NCI-H2171 (cell line): ENCODE results near the gene RAP2A.

Experiments used
- DNase-seq: peaks from one replicate; lab custom pipeline; 2025; lab: John Stamatoyannopoulos, UW

The RAP2A gene

DNA sequence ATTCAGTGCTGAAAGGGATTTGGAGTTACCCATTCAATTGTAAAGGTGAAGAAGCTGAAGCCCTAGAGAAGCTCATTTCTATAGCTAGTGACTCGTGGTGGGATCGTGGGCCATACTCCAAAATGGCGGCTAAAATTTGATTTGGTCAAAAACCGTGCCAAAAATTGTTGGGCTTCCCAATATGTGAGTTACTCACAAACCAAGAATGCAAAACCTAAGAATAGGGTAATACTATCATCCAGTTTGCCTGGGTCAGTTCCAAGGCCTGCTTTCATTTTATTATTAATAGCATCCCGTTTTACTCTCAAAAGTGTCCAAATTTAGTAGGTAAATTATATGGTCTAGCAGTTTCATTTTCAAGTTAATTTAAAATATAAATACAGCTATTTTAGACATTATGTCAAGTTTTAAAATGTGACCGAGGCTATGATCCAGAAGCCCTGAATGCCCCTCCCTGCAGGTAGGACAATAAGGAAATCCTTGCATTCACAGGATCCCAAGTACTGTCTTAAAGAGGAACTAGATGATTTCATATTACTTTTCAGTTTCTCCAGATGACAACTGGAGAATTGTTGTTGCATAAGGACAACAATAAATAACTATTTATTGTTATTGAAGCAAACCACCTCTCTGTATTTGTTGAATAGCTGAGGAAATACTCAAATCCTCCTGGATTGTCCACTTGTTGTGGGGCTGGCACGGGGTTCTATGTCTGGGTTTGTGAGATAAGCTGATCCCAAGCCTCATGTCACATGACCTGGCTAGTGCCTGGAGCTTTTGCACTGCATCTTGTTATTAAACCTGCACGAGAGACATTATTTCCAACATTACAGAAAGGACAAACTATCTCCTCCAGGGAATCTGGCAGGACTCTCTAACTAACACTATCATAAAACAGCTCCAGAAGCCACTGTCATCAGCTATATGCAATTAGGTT, 11.6 kb upstream of the RAP2A start:
- no peak for DNase-seq

DNA sequence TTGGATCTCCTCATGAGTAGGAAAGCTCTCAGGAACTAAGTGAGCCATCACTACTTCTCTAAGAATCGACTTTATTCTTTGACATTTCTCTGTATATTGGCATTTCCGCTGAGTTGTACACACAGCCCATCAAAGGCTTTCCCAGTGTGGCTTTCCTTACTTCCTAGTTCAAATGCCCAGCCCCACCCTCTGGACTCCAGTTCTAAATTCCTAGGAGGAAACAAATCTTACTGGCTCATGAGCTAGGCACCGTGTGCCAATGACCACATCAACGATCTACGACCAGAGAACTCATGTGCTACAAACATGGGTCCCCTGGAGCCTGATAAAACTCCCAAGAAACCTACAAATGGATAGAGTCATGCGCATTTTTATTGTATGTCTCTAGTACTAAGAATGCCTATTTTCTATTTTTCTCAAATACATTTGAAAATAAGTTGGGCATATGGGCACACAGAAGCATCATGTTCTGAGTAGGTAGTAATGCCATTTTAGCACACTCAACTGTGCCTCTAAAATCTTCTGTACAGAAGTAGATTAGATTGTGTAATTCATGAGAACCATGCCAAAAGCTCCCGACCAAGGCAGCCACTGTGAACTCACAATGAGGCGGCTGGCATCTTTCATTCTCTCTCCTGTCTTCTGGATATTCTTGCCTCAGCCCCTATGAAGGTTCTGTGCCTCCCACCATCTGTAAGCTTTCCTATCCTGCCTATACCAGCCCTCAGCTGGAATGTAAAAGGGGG, 10.5 kb upstream of the RAP2A start:
- no peak for DNase-seq

DNA sequence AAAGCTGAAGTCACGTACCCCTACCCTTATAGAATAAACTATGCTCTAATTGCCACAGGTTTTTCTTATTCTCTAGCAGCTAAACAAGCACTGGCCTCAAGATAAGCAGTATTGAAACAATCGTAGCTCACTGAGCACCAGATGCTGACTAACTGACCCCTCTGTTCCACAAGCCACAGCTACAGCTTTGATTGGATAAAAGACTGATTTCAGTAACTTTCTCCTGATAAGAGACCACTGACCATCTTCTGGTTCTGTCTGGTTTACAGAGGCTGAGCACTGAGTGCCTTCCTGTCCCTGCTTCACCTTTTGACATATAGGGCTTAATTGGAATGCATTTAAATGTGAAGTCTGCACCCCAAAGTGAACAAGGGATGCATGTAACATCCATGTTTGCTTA, 8.4 kb upstream of the RAP2A start:
- DNase-seq: no peak

DNA sequence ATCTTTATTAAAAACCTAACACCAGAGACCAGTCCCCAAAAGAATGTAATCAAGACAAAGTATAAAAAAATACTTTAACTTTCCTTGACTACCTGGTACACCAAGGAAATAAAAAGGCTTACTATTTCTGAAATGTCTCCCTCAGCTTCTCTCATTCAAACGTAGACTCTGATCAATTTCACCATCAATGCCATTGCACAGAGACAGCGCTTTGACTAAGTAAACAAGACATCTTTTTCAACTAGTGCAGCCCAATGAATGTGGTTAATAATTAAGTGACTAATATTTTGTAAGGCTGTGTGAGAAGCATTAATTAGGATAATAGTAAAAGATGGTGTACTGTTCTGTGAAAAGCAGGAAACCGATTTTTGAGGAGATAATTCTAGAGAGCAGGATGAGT, 7.3 kb upstream of the RAP2A start:
- DNase-seq: no peak

DNA sequence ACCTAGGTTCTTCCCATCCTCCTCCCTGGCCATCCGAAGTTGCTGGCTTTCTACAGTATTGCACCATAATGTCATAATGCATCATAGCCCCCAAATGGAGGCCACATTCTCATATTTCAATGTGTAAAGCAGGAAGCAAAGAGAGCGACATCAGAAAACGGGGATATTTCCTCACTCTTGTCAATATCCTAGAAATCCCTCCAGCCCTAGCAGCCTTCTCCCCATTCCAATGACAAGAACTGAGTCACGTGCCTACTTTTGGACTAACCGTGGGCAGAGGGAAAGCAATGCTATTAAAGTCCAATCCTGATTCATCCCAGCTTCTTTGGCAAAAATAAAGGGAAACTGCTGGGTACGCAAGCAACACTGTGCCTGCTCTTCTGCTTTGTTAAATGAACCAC, 4.3 kb upstream of the RAP2A start:
- no peak for DNase-seq

DNA sequence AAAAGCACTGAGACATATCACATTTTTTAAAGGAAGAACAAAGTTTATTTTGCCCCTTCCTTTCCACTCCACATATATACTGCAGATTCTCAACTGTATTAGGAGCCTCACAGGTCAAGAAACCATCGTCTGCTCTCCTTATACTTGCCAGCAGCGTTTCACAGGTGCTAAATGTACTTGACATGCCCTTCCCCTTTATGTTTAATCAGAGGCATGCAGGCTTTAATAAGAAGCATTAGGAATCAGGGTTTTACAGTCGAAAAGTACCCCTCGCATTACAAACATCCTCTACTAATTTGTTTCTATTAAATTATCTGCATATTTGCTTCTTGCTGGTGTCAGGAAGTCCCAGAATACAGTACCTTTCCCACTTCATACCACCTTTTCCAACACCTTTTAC, 3.7 kb upstream of the RAP2A start:
- no peak for DNase-seq

DNA sequence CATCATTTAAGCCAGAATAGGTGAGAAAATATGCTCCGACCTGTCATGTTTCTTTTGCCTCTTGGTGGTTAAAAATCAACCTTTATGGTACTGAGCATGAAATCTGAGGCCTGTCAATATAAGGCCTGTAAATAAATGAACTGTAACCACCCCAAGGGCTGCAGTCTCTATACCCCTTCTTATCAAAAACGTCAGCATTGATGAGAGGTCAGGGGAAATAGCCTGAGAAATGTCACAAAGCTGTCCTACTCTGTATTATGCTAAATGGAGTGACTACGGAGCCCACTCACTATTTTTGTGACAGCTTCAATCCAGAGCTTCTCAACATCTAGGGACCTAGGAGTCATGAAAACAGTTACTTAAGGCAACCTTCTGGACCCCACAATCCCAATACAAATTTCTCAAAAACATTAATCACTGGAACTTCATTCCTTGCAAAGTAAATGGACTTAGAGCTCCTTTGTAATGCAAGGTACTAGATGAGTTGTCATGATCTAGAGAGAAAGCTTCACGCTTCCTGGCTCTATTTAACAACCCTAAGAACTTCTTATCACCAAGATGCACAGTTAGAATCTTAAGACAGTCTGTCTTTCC, 2.7 kb upstream of the RAP2A start:
- DNase-seq: no peak

DNA sequence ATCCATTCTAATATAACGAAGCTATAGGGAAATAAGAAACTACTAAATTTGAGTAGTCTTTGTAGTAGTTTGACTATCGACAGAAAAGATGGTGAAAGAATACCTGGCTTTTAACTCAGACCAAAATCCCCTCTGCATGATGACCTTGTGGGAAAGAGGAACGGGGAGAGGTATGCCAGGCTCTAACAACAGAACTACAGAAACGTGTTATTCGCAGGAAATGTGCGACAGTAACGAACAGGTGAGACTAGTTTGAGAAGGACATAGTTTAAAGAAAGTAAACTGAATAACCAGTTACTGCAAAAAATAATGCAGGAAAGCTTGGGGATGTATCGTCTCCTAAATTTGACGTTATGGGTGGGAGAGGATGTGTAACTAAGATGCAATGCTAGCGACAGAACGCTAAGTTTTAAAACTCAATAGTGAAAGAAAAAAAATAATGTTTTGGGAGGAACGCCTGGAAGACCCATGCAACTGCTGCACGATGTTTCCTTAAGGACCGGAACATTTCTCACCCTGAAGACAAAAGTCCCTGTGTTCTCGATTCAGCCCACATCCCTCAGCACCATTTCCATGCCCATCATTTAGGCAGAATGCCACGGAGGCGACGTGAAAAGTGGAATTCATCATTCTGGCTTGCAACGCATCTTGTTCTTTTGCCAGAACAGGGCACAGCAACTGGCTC, 1.6 kb upstream of the RAP2A start:
- no peak for DNase-seq

DNA sequence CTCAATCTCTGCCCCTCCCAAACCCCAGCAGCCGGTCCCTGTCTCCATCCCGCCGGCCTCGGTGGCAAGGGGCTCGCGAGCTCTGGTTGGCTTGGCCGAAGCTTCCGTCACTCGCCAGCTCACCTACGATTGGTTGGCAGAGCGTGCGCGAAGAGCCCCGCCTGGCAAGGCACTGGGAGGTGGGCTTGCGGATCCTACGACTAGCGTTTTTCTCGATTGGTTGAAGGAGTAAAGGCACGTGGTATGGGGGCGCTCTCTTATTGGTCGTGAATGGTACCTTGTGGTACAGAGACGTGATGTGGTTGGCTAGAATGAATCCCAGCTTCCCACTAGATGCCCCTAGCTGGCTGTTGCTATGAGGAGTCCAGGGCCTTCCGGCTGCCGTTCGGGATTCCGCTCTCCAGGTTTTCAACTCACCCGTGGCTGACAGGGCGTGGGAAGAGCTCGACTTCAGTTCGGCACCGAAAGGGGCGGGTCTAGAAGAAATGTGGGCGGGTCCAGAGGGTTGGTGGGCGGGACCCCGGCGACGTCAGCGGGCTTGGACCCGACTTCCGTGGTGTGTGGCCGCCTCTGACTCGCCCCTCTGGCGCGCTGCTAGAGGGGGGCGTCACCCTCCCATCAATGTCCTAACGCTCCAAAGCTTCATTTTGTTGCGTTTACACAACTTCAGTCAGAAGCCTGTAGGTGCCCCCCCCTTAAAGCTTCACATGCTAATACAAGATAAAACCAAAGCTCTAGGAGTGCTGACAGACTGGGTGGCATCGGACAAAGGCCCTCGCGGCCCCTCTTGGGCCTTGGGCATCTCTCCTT, 847 bp upstream of the RAP2A start:
- peak; percentile 97 for DNase-seq

DNA sequence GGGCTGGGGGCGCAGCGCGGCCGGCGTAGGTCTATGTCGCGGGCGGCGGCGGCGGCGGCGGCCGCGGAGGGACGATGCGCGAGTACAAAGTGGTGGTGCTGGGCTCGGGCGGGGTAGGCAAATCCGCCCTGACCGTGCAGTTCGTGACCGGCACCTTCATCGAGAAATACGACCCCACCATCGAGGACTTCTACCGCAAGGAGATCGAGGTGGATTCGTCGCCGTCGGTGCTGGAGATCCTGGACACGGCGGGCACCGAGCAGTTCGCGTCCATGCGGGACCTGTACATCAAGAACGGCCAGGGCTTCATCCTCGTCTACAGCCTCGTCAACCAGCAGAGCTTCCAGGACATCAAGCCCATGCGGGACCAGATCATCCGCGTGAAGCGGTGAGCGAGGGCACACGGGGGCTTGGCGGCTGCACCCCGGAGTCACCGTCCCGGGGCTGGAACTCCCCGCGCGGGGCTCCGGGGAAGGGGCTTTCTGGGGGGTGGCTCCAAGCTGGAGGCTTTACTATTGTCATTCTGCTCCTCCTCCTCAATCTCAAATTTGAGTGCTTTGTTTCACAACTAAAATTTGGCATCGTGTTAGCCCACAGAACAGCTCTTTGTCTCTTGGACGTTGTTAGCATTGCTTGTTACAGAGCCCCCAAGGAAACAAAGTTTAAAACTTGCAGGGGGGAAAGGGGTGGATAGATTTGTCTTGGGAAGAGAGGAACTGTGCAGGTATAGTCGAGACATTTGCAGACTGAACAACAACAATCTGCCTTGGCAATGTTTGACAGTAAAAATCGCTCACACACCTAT, 630 bp downstream of the RAP2A start:
- peak; percentile 30 for DNase-seq

DNA sequence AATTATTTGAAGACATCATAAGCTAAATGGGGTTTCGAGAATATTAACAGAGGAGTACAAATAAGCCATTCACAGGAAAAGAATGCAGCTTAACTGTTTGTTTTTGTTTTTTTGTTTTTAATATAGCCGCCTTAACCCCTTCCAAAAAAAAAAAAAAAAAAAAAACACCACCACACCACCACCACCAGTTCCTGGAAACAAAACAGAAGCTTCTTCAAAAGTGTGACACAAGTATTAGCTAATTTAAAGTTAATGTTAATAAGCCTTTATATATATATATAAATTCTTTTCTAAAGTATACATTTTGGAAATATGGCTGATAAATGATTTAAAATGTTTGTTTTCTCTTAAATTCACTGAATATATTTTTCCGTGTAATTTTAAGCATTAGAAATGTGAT, 1.4 kb downstream of the RAP2A start:
- DNase-seq: no peak

DNA sequence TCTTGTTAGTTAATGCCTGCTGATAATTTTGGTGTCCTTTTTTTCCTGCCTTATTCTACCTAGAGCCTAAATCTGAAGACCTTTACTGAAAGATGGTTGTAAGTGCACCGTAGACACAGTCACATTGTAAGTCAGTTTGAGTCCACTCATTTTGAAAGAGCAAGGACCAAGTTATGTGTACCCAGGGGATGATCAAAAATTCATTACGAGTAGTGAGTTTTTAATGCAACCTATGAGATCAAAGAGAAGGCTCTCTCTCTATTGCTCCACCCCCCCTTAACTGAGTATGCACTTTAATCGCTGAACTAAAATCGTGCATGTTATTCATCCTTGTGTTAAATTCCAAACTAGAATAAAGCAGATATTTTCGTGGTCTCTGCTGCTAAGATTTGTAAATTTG, 1.8 kb downstream of the RAP2A start:
- DNase-seq: no peak

DNA sequence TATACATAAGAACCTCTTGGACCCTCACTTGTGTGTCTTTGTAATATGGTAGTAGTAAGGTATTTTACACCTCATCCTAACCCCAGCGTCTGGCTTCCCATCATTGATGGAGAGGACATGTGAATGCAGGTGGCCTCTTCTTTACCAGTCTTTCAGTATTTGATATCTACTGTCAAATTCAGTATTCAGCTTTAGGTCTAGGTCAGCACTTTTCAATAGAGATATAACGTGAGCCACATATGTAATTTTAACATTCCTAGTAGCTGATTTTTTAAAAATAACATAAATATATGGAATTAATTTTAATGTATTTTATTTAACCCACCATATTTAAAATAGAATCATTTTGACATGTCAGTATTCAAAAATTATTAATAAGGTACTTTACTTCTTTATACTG, 2.9 kb downstream of the RAP2A start:
- DNase-seq: no peak

DNA sequence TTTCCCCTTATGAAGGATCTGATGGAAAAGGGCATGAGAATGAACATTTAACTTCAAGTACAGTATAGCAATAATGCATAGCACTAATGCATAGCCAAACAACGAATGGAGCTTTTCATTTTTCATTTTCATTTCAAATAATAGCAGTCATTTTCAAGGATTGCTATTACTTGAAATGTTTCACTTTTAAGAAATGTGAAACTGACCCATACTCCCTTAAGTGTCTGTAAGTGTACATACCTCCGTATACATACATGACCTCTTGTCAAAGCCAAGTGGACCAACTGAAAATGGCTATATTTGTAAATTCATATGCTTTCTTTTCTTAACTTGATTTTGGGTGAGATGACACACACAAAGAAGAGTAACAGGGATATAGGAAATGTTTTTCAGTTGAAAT, 3.8 kb downstream of the RAP2A start:
- DNase-seq: no peak

DNA sequence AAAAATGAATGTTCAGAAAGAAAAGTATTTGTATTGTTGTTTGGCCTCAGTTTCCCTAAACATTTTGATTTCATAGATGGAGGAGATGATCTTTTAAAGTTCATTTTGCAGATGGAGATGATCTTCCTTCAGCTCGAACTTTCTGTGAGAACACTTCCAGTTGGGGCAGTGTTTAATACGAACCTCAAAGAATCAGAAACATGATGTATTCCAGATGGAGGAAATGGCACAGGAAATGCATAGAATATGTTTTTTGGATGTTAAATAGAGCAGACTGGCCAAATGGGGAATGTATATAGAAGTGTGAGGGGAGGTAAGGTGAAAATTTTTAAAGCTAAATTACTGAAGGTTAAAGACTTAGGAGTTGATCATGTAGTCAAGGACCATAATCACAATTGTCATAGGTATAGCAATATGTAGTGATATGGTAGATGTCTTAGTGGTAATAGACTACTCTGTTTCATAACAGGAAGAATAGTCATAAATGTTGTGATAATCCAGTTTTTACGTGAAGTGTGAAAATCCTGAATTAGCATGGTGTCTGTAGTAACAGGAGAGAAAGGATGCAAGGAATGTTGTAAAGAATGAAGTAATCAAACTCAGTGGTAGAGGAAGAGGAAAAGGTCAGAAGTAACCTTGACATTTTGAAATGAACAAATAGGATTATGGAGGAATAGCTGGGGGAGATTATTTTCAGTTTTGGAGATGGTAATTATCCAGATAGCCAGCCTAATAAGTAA, 5.1 kb downstream of the RAP2A start:
- no peak for DNase-seq

DNA sequence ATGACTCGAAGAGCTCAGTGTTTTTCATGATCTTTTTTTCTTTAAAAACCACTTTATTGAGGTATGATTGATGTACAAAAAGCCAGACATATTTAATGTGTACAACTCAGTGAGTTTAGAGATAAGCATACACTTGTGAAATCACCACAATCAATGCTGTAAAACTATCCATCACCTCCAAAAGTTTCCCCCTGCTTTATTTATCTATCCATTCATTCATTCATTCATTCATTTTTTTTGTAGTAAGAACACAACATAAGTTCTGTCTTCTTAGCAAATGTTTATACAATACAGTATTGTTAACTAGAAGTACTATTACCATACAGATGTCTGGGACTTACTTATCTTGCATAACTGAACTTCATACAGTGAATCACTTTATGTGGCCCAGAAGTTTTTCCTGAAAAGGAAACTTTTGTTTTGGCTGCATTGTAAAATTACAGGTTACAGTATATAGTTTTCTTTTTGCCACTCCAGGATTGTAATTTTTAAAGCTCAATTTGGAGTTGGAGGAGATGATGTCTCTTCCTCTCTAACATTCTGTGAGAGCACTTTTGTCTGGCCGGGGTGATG, 6.7 kb downstream of the RAP2A start:
- no peak for DNase-seq

DNA sequence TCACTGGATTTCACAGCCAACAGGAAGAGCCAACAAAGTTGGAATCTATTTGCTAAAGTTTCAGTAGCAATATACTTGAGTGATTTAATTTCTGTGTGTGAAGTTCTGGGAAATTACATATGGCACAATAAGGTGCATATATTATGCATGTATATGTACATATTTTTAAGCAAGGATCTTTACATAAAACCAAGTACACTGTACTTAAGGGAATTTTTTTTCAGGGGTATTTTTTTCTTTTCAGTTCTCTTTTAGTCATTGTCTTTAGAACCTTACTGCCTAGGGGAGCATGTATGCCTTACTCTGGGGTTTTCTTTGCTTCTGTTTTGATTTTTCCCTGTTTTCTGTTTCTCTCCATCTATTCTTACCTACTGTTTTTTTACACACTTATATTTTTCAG, 7.4 kb downstream of the RAP2A start:
- DNase-seq: no peak

DNA sequence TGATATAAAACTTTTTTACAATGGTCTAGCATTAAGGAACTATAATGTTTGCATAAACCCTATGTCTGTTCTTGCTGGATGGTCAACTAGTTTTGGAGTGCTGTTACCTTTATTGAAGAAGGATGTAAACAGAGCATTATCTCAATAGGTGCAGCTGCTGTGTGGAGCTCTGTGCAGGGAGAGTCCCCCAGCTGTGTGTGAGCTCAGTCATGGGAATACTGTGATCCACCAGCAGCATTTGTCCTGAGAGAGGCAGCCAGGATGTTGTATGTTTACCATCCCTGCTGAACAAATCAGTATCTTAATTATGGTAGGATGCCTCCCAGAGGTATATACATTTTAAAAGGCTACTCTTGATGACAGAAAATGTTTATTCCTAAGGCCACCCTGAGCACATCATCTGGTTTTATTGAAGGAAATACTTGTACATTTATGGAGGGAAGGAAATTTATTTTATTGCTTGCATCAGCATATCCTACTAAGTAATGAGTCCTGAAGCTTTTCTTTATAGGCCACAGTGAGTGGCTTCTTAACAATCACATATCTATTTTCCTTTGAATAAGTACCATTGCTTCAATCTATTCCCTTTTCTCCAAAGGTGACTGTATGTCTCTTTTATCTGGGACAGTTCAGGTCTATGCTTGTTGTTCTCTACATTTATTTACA, 11.7 kb downstream of the RAP2A start:
- no peak for DNase-seq

DNA sequence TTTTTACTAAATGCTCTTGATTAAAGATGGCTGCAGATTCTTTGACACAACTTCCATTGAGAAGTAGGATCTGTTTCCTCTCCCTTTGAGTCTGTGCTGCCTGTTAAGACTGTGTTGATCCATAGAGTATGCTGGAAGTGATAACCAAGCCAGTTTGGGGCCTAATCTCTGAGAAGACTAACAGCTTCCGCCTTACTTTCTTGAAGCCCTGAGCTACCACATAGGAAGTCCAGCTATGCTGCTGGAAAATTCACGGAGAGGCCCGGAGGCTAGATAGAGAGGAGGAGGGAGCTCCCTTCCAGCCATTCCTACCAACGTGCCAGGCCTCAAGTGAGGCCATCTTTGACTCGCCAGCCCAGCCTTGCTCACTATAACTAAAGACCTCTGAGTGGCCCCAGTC, 12.5 kb downstream of the RAP2A start:
- DNase-seq: no peak
